Neural progenitor cell (in vitro differentiated cells): ENCODE data around the gene SYNPR. TPM values are rescaled to one million over a fixed set of nuclear protein-coding genes. Genes with fewer than 3 reads are reported as not detected.

Experiments used
- DNase-seq: peaks from one replicate; pipeline ENCODE4 v3.0.0-alpha.2; 2016; ENCODE audit warnings: low spot score
- H2AFZ ChIP-seq: fragments of 200-600 bp; sonication (generic); replicated peaks from 2 replicates; pipeline ENCODE4 v1.6.1; 2016; ENCODE audit warnings: antibody characterized with exemption
- H3F3A ChIP-seq: fragments of 200-600 bp; sonication (generic); 2 replicates; pipeline ENCODE4 v1.6.1; 2016; ENCODE audit warnings: antibody characterized with exemption, low read depth
- H3K27ac ChIP-seq: fragments of 200-600 bp; sonication (generic); 2 replicates; pipeline ENCODE4 v1.5.1; 2016; ENCODE audit warnings: mild to moderate bottlenecking
- H3K27me3 ChIP-seq: fragments of 200-600 bp; sonication (generic); 2 replicates; pipeline ENCODE4 v1.6.1; 2016; ENCODE audit warnings: mild to moderate bottlenecking, moderate library complexity
- H3K36me3 ChIP-seq: fragments of 200-600 bp; sonication (generic); 2 replicates; pipeline ENCODE4 v1.5.1; 2016
- H3K4me1 ChIP-seq: fragments of 200-600 bp; sonication (generic); 2 replicates; pipeline ENCODE4 v1.6.1; 2016; ENCODE audit warnings: mixed run types
- H3K4me2 ChIP-seq: fragments of 200-600 bp; sonication (generic); 2 replicates; pipeline ENCODE4 v1.6.1; 2016
- H3K4me3 ChIP-seq: fragments of 200-600 bp; sonication (generic); 2 replicates; pipeline ENCODE4 v1.5.1; 2016
- H3K79me2 ChIP-seq: fragments of 200-600 bp; sonication (generic); 2 replicates; pipeline ENCODE4 v1.6.1; 2016; ENCODE audit warnings: low read depth
- H3K9ac ChIP-seq: fragments of 200-600 bp; sonication (generic); 2 replicates; pipeline ENCODE4 v1.6.1; 2016
- H3K9me3 ChIP-seq: fragments of 200-600 bp; sonication (generic); 2 replicates; pipeline ENCODE4 v1.5.1; 2016; ENCODE audit warnings: low read depth
- H4K20me1 ChIP-seq: fragments of 200-600 bp; sonication (generic); 2 replicates; pipeline ENCODE4 v1.6.1; 2016; ENCODE audit warnings: low read depth
- H3K27ac Mint-ChIP-seq: 3 replicates; pipeline ENCODE4 v1.8.0; 2021; ENCODE audit warnings: mixed read lengths
- H3K27me3 Mint-ChIP-seq: 2 replicates; pipeline ENCODE4 v1.8.0; 2022; ENCODE audit warnings: low read depth, mild to moderate bottlenecking, inconsistent platforms, moderate library complexity, mixed read lengths; ENCODE audit not compliant: insufficient read depth
- H3K36me3 Mint-ChIP-seq: 3 replicates; pipeline ENCODE4 v1.8.0; 2021; ENCODE audit warnings: mixed read lengths
- H3K4me1 Mint-ChIP-seq: 3 replicates; pipeline ENCODE4 v1.8.0; 2021; ENCODE audit warnings: mixed read lengths
- H3K4me3 Mint-ChIP-seq: 3 replicates; pipeline ENCODE4 v1.8.0; 2021; ENCODE audit warnings: mild to moderate bottlenecking, moderate library complexity, mixed read lengths
- H3K9me3 Mint-ChIP-seq: 3 replicates; pipeline ENCODE4 v1.8.0; 2020; ENCODE audit warnings: mixed read lengths
- CTCF ChIP-seq: fragments of 200-600 bp; sonication (generic); IDR thresholded peaks from 2 replicates; pipeline ENCODE4 v1.5.1; 2017; ENCODE audit warnings: antibody characterized with exemption, mild to moderate bottlenecking
- EZH2 ChIP-seq: fragments of 200-600 bp; sonication (generic); IDR thresholded peaks from 2 replicates; pipeline ENCODE4 v1.6.1; 2017; ENCODE audit warnings: antibody characterized with exemption, mild to moderate bottlenecking, moderate library complexity
- EZH2phosphoT487 ChIP-seq: fragments of 200-600 bp; sonication (generic); IDR thresholded peaks from 2 replicates; pipeline ENCODE4 v1.6.1; 2017; ENCODE audit warnings: antibody characterized with exemption
- total RNA-seq: library from RNA; depleted of rRNA; stranded (reverse); fragments of >200 nt; gene quantifications from 2 replicates; pipeline ENCODE4 v1.2.3, GENCODE V29; 2015; ENCODE audit warnings: low replicate concordance

Gene SYNPR
- total RNA-seq, 1 donor from 2014 or later: 0.30 TPM

GRCh38 chr3:63508771-63509170 is 230.7 kb downstream of the SYNPR start:
- Mint-ChIP-seq H3K27me3 (no peaks in the 10 kb centered on the region), H3K9me3 (no peaks in the 10 kb centered on the region), H3K4me1 (peaks cover 8% of the 10 kb centered on the region), H3K36me3 (no peaks in the 10 kb centered on the region), H3K4me3 (no peak overlapping the region), H3K27ac (no peak overlapping the region)
- H3K9ac ChIP-seq: no peak overlapping the region
- no peaks in the 10 kb centered on the region for H4K20me1 ChIP-seq
- no peaks in the 10 kb centered on the region for H3K9me3 ChIP-seq
- no peaks in the 10 kb centered on the region for H3K79me2 ChIP-seq
- no peak overlapping the region for H3K4me2 ChIP-seq
- TF ChIP-seq CTCF (no peak), EZH2 (no peak), EZH2phosphoT487 (no peak)
- no peaks in the 10 kb centered on the region for H3F3A ChIP-seq
- H3K4me3 ChIP-seq: no peak overlapping the region
- no peak overlapping the region for H3K27ac ChIP-seq
- no peak overlapping the region for H2AFZ ChIP-seq
- H3K4me1 ChIP-seq: no peaks in the 10 kb centered on the region
- no peak for DNase-seq
- no peaks in the 10 kb centered on the region for H3K36me3 ChIP-seq
- H3K27me3 ChIP-seq: no peaks in the 10 kb centered on the region

- Histone ChIP-seq H3K27ac (no peak overlapping the region), H3K27me3 (no peaks in the 10 kb centered on the region), H3K36me3 (no peaks in the 10 kb centered on the region), H3K9ac (no peak overlapping the region), H4K20me1 (no peaks in the 10 kb centered on the region), H3K4me1 (no peaks in the 10 kb centered on the region), H3K79me2 (no peaks in the 10 kb centered on the region), H3K9me3 (no peaks in the 10 kb centered on the region), H2AFZ (no peak overlapping the region), H3K4me3 (no peak overlapping the region), H3K4me2 (no peak overlapping the region), H3F3A (no peaks in the 10 kb centered on the region)
- Mint-ChIP-seq H3K4me1 (peaks cover 8% of the 10 kb centered on the region), H3K4me3 (no peak overlapping the region), H3K27ac (no peak overlapping the region), H3K27me3 (no peaks in the 10 kb centered on the region), H3K36me3 (no peaks in the 10 kb centered on the region), H3K9me3 (no peaks in the 10 kb centered on the region)
- no peak for DNase-seq
- TF ChIP-seq CTCF (no peak), EZH2phosphoT487 (no peak), EZH2 (no peak)
Measured at GRCh38 chr3:63513791-63514190, 235.7 kb downstream of the SYNPR start.

- Mint-ChIP-seq H3K9me3 (no peaks in the 10 kb centered on the region), H3K27ac (no peak overlapping the region), H3K27me3 (peaks cover 2% of the 10 kb centered on the region), H3K4me3 (no peak overlapping the region), H3K4me1 (peaks cover 10% of the 10 kb centered on the region), H3K36me3 (no peaks in the 10 kb centered on the region)
- Histone ChIP-seq H3K9me3 (no peaks in the 10 kb centered on the region), H3K79me2 (no peaks in the 10 kb centered on the region), H2AFZ (no peak overlapping the region), H3K36me3 (no peaks in the 10 kb centered on the region), H3K9ac (no peak overlapping the region), H3K27ac (no peak overlapping the region), H3K27me3 (no peaks in the 10 kb centered on the region), H4K20me1 (no peaks in the 10 kb centered on the region), H3K4me3 (no peak overlapping the region), H3K4me2 (no peak overlapping the region), H3K4me1 (no peaks in the 10 kb centered on the region), H3F3A (no peaks in the 10 kb centered on the region)
- no peak for DNase-seq
- no peak for TF ChIP-seq EZH2phosphoT487
- no peak for TF ChIP-seq EZH2
- no peak for TF ChIP-seq CTCF
Measured at GRCh38 chr3:63514678-63515077, 236.6 kb downstream of the SYNPR start.
